ENCODE measurements around the gene CYP27A1. TPM values are rescaled to one million over a fixed set of nuclear protein-coding genes. Genes with fewer than 3 reads are reported as not detected.

Gene CYP27A1
- total and polyA plus RNA-seq, 2 of the 4 experiments (the other 2 are of a cell fraction): 5.2 to 5.3 TPM

Small RNA genes lying within 50 kb of the gene (microRNA-seq; reads per million reads assigned to microRNA genes)
- not detected for gene MIR9500 (ENCODE audit: unreplicated experiment)

Other genes with a start within 250 kb of the CYP27A1 start
- gene USP37, start 213.8 kb upstream of the CYP27A1 start, total RNA-seq (2012; rRNA removed): 6.5 and 7.5 TPM in 2 replicates
- 1.2 and 1.6 TPM in 2 replicates for gene USP37, start 213.8 kb upstream of the CYP27A1 start, polyA plus RNA-seq (2012; rRNA removed)
- 70.5 and 71.0 TPM in 2 replicates for gene CNOT9, start 213.3 kb upstream of the CYP27A1 start, total RNA-seq (2012; rRNA removed)
- gene CNOT9, start 213.3 kb upstream of the CYP27A1 start, polyA plus RNA-seq (2012; rRNA removed): 33.1 and 35.2 TPM in 2 replicates
- 1.4 and 2.0 TPM in 2 replicates for gene PLCD4, start 174.2 kb upstream of the CYP27A1 start, total RNA-seq (2012; rRNA removed)
- 1.5 and 1.9 TPM in 2 replicates for gene PLCD4, start 174.2 kb upstream of the CYP27A1 start, polyA plus RNA-seq (2012; rRNA removed)
- 3.3 and 4.3 TPM in 2 replicates for gene ZNF142, start 122.5 kb upstream of the CYP27A1 start, total RNA-seq (2012; rRNA removed)
- gene ZNF142, start 122.5 kb upstream of the CYP27A1 start, polyA plus RNA-seq (2012; rRNA removed): 9.7 and 12.1 TPM in 2 replicates
- gene BCS1L, start 122.5 kb upstream of the CYP27A1 start, total RNA-seq (2012; rRNA removed): 39.1 and 39.2 TPM in 2 replicates
- 56.7 and 56.9 TPM in 2 replicates for gene BCS1L, start 122.5 kb upstream of the CYP27A1 start, polyA plus RNA-seq (2012; rRNA removed)
- 54.4 and 56.5 TPM in 2 replicates for gene RNF25, start 110.1 kb upstream of the CYP27A1 start, total RNA-seq (2012; rRNA removed)
- 78.0 and 78.1 TPM in 2 replicates for gene RNF25, start 110.1 kb upstream of the CYP27A1 start, polyA plus RNA-seq (2012; rRNA removed)
- 15.3 and 17.6 TPM in 2 replicates for gene STK36, start 110.1 kb upstream of the CYP27A1 start, total RNA-seq (2012; rRNA removed)
- 40.8 and 44.5 TPM in 2 replicates for gene STK36, start 110.1 kb upstream of the CYP27A1 start, polyA plus RNA-seq (2012; rRNA removed)
- 8.3 and 9.0 TPM in 2 replicates for gene TTLL4, start 71.3 kb upstream of the CYP27A1 start, total RNA-seq (2012; rRNA removed)
- gene TTLL4, start 71.3 kb upstream of the CYP27A1 start, polyA plus RNA-seq (2012; rRNA removed): 22.8 and 22.9 TPM in 2 replicates
- gene PRKAG3, start 49.7 kb downstream of the CYP27A1 start, total RNA-seq (2012; rRNA removed): not detected in 2 replicates
- gene PRKAG3, start 49.7 kb downstream of the CYP27A1 start, polyA plus RNA-seq (2012; rRNA removed): not detected in 2 replicates
- gene WNT6, start 77.7 kb downstream of the CYP27A1 start, total RNA-seq (2012; rRNA removed): not detected in 2 replicates
- gene WNT6, start 77.7 kb downstream of the CYP27A1 start, polyA plus RNA-seq (2012; rRNA removed): not detected in 2 replicates
- not detected in 2 replicates for gene WNT10A, start 98.7 kb downstream of the CYP27A1 start, total RNA-seq (2012; rRNA removed)
- gene WNT10A, start 98.7 kb downstream of the CYP27A1 start, polyA plus RNA-seq (2012; rRNA removed): not detected in 2 replicates
- gene CDK5R2, start 177.5 kb downstream of the CYP27A1 start, total RNA-seq (2012; rRNA removed): not detected in 2 replicates
- gene CDK5R2, start 177.5 kb downstream of the CYP27A1 start, polyA plus RNA-seq (2012; rRNA removed): not detected in 2 replicates
- not detected in 2 replicates for gene FEV, start 203.0 kb downstream of the CYP27A1 start, total RNA-seq (2012; rRNA removed)
- not detected in 2 replicates for gene FEV, start 203.0 kb downstream of the CYP27A1 start, polyA plus RNA-seq (2012; rRNA removed)
- not detected in 2 replicates for gene CRYBA2, start 211.3 kb downstream of the CYP27A1 start, total RNA-seq (2012; rRNA removed)
- not detected in 2 replicates for gene CRYBA2, start 211.3 kb downstream of the CYP27A1 start, polyA plus RNA-seq (2012; rRNA removed)

All from IMR-90 (cell line).